Stimulated activated CD8-positive, alpha-beta memory T cell treated with anti-CD3 and anti-CD28 coated beads, Interleukin-7, amount 100 ng/mL, for 4 hours (primary cell): ENCODE measurements around the gene PLEKHM2.
A peak's percentile ranks its signal among the peaks of the same experiment; 100 is the strongest.

ENCODE experiments used
- DNase-seq, 2 donors: peaks; one replicate each; pipeline ENCODE4 v3.0.0-alpha.2; 2020; ENCODE audit warnings: low read depth in 2 of 2

Gene PLEKHM2

GRCh38 chr1:15739259-15739658 is 55.1 kb downstream of the PLEKHM2 start:
- no peak for DNase-seq

GRCh38 chr1:15739745-15740144 is 55.6 kb downstream of the PLEKHM2 start:
- no peak for DNase-seq

GRCh38 chr1:15740924-15741850 is 57.1 kb downstream of the PLEKHM2 start:
- peak; percentile 29 to 31 for DNase-seq

- no peak for DNase-seq
These were observed 58.2 kb downstream of the PLEKHM2 start, which contains the start of gene TMEM82 for GRCh38 chr1:15742339-15742801. TSS of gene TMEM82 (plus strand) at chr1:15742499. CDS start at chr1:15742560, 61 bp downstream.

- no peak for DNase-seq
These were observed 60.1 kb downstream of the PLEKHM2 start for GRCh38 chr1:15744122-15744679.

GRCh38 chr1:15747378-15747777 is 63.3 kb downstream of the PLEKHM2 start:
- no peak for DNase-seq

GRCh38 chr1:15748264-15748663 is 64.1 kb downstream of the PLEKHM2 start:
- no peak for DNase-seq

- no peak for DNase-seq
These were observed 64.7 kb downstream of the PLEKHM2 start for GRCh38 chr1:15748690-15749398.

- no peak for DNase-seq
These were observed 65.5 kb downstream of the PLEKHM2 start for GRCh38 chr1:15749399-15750291.

GRCh38 chr1:15750924-15751323 is 66.8 kb downstream of the PLEKHM2 start:
- no peak for DNase-seq

GRCh38 chr1:15751717-15752116 is 67.6 kb downstream of the PLEKHM2 start:
- no peak for DNase-seq

GRCh38 chr1:15753776-15754175 is 69.7 kb downstream of the PLEKHM2 start:
- DNase-seq = no peak

GRCh38 chr1:15755021-15755645 is 71.0 kb downstream of the PLEKHM2 start:
- no peak for DNase-seq

- DNase-seq = no peak
These were observed 71.5 kb downstream of the PLEKHM2 start for GRCh38 chr1:15755646-15756040.

GRCh38 chr1:15756143-15757015 is 72.3 kb downstream of the PLEKHM2 start:
- DNase-seq = no peak

GRCh38 chr1:15757016-15757543 is 73.0 kb downstream of the PLEKHM2 start:
- no peak for DNase-seq

- no peak for DNase-seq
These were observed 73.6 kb downstream of the PLEKHM2 start for GRCh38 chr1:15757575-15758342.

- no peak for DNase-seq
These were observed 74.3 kb downstream of the PLEKHM2 start, which contains the start of gene FBLIM1 for GRCh38 chr1:15758343-15758931. TSS of gene FBLIM1 (plus strand) at chr1:15758795. CDS start at chr1:15764984, 6,189 bp downstream.
